GM13977 (cell line): ENCODE data around the gene CRIM1.

Experiments used
- DNase-seq: peaks from one replicate; pipeline ENCODE4 v3.0.0; 2012; ENCODE audit warnings: low spot score
- CTCF ChIP-seq: IDR thresholded peaks from 2 replicates; pipeline ENCODE4 v1.5.1; 2012; ENCODE audit warnings: mild to moderate bottlenecking, control low read depth; ENCODE audit not compliant: insufficient read depth; ENCODE audit errors: extremely low read depth, missing control alignments
- in situ Hi-C: fragments of 300-500 bp; cut with MboI; formaldehyde crosslinking; loops from one replicate; pipeline ENCODE4 v1.12.0; 2022; ENCODE audit warnings: low sequenced_read_pairs, low pct_unique_long_range_greater_than_20kb, mixed read lengths, inconsistent platforms; ENCODE audit not compliant: unreplicated experiment

The CRIM1 gene

GRCh38 chr2:36484454-36484853, 128.9 kb downstream of the CRIM1 start:
- DNase-seq, result no peak
- TF ChIP-seq CTCF, result no peak
- in situ Hi-C loops, result no loop called here

GRCh38 chr2:36485521-36485920, 129.9 kb downstream of the CRIM1 start:
- DNase-seq, result no peak
- in situ Hi-C loops, result no loop called here
- TF ChIP-seq CTCF, result no peak

GRCh38 chr2:36486521-36487044, 131.0 kb downstream of the CRIM1 start:
- in situ Hi-C loops, result no loop called here
- DNase-seq, result no peak
- no peak for TF ChIP-seq CTCF

GRCh38 chr2:36487947-36488346, 132.4 kb downstream of the CRIM1 start:
- in situ Hi-C loops, result no loop called here
- no peak for DNase-seq
- no peak for TF ChIP-seq CTCF

- in situ Hi-C loops, result no loop called here
- no peak for TF ChIP-seq CTCF
- DNase-seq, result no peak
Observed at GRCh38 chr2:36489281-36489680, 133.7 kb downstream of the CRIM1 start.

GRCh38 chr2:36490749-36491148, 135.2 kb downstream of the CRIM1 start:
- no peak for TF ChIP-seq CTCF
- in situ Hi-C loops, result no loop called here
- no peak for DNase-seq
